ENCODE data around the gene PRKCE. TPM values are rescaled to one million over a fixed set of nuclear protein-coding genes. Genes with fewer than 3 reads are reported as not detected.

The PRKCE gene
- total RNA-seq, 1 experiment from 2014 or later = 1.3 TPM

DNA sequence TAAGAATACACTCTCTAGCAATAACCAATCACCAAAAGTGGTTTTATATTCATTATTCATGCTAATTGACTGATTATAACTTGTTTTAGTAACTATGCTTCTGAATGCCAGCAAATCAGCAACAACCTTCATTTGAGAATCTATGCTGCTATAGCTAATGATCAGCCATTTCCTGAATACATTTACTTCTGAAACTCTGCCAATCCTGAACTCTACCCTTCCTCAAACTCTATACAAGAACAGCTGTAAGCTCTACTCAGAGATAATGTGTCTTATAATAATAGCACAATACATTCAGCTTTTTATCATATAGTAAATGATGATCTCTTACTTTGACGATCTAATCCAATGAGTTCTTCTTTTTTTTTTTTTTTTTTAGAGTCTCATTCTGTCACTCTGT lies 560.0 kb downstream of the PRKCE start:
- Histone ChIP-seq H3K4ac (ENCODE audit: low read depth, low read length) (no peak overlapping the region), H3K23me2 (ENCODE audit: insufficient read length, low read depth, low read length, poor library complexity, severe bottlenecking) (no peaks in the 10 kb centered on the region), H3K4me1 (ENCODE audit: insufficient read depth, low read length) (no peaks in the 10 kb centered on the region), H2BK5ac (ENCODE audit: insufficient read length, low read length) (no peak overlapping the region), H3T11ph (ENCODE audit: low read length) (no peak overlapping the region), H3K9me3 (ENCODE audit: control insufficient read depth, low read depth, low read length) (no peaks in the 10 kb centered on the region), H2BK20ac (ENCODE audit: low read depth, low read length, poor library complexity, severe bottlenecking) (no peak overlapping the region), H3K27me3 (ENCODE audit: insufficient read depth, low read length) (no peaks in the 10 kb centered on the region), H3K23ac (ENCODE audit: insufficient read length, low read depth, low read length) (no peak overlapping the region), H3K56ac (ENCODE audit: insufficient read length, low read depth, low read length) (no peak overlapping the region), H4K5ac (ENCODE audit: insufficient read length, low read depth, low read length) (no peak overlapping the region), H4K91ac (ENCODE audit: insufficient read length, low read depth, low read length) (no peak overlapping the region), H3K79me2 (ENCODE audit: insufficient read depth, low read length) (no peaks in the 10 kb centered on the region), H3K14ac (ENCODE audit: insufficient read depth, low read length) (no peak overlapping the region), H2BK12ac (ENCODE audit: insufficient read length, low read depth, low read length) (no peak overlapping the region), H3K4me2 (ENCODE audit: insufficient read depth, insufficient read length, low read length) (no peak overlapping the region), H3K27ac (ENCODE audit: insufficient read length, low read depth, low read length) (no peak overlapping the region), H2BK120ac (ENCODE audit: low read depth, low read length, poor library complexity, severe bottlenecking) (no peak overlapping the region), H4K20me1 (ENCODE audit: control insufficient read depth, insufficient read depth, insufficient read length) (no peaks in the 10 kb centered on the region), H2AK5ac (ENCODE audit: insufficient read length, low read length) (no peak overlapping the region), H3K18ac (ENCODE audit: insufficient read length, low read depth, low read length) (no peak overlapping the region), H2AFZ (ENCODE audit: low read length) (no peak overlapping the region), H3K9ac (ENCODE audit: extremely low read depth, insufficient read length, low read length) (no peak overlapping the region), H3K79me1 (ENCODE audit: insufficient read depth, low read depth, low read length, poor library complexity, severe bottlenecking) (no peaks in the 10 kb centered on the region), H4K8ac (replicated peaks; ENCODE audit: insufficient read length, low read depth, low read length) (no peak overlapping the region), H2BK15ac (ENCODE audit: low read depth, low read length) (no peak overlapping the region)
- Mint-ChIP-seq H3K4me1 (no peaks in the 10 kb centered on the region), H3K27ac (no peak overlapping the region), H3K9me3 (peaks cover 26 to 32% of the 10 kb centered on the region in 2 experiments), H3K36me3 (ENCODE audit: insufficient read depth in 1 of 3, low read depth in 3 of 3) (peaks cover 6 to 9% (median 6%) of the 10 kb centered on the region in 3 experiments; a peak in 6 of 7 replicates), H3K4me3 (no peak overlapping the region), H3K27me3 (ENCODE audit: low read depth) (peaks cover 7% of the 10 kb centered on the region)
- WGBS (ENCODE audit: extremely low coverage, insufficient read length, low lambda C conversion rate) = no CpG with 5 or more reads among the region's 1 CpG
- DNase-seq = no peak
- TF ChIP-seq, protein P1, sequence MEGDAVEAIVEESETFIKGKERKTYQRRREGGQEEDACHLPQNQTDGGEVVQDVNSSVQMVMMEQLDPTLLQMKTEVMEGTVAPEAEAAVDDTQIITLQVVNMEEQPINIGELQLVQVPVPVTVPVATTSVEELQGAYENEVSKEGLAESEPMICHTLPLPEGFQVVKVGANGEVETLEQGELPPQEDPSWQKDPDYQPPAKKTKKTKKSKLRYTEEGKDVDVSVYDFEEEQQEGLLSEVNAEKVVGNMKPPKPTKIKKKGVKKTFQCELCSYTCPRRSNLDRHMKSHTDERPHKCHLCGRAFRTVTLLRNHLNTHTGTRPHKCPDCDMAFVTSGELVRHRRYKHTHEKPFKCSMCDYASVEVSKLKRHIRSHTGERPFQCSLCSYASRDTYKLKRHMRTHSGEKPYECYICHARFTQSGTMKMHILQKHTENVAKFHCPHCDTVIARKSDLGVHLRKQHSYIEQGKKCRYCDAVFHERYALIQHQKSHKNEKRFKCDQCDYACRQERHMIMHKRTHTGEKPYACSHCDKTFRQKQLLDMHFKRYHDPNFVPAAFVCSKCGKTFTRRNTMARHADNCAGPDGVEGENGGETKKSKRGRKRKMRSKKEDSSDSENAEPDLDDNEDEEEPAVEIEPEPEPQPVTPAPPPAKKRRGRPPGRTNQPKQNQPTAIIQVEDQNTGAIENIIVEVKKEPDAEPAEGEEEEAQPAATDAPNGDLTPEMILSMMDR (conservative IDR thresholded peaks at IDR 0.05) = no peak
